SK-N-SH (cell line): ENCODE results near the gene C10orf143. TPM values are rescaled to one million over a fixed set of nuclear protein-coding genes. Genes with fewer than 3 reads are reported as not detected.

Experiments used
- CTCF ChIA-PET: fragments of 300-600, 350-600 bp; formaldehyde crosslinking; extraction: SDS; loops from one replicate; lab custom pipeline; 2021; lab: Yijun Ruan, JAX
- POLR2A ChIA-PET: fragments of 350-600 bp; sonication (Branson Sonifier 250); formaldehyde crosslinking; extraction: SDS; loops from one replicate; lab custom pipeline; 2020; ENCODE audit warnings: antibody characterized with exemption, inconsistent platforms; lab: Yijun Ruan, JAX
- DNase-seq: peaks from one replicate; pipeline ENCODE4 v3.0.0; 2012
- H2AFZ ChIP-seq: fragments of 200-600 bp; sonication (generic); 2 replicates; pipeline ENCODE4 v1.8.1; 2016; ENCODE audit warnings: antibody characterized with exemption, mild to moderate bottlenecking, low read depth
- H3F3A ChIP-seq: fragments of 200-600 bp; sonication (generic); replicated peaks from 2 replicates; pipeline ENCODE3; 2016; ENCODE audit warnings: antibody characterized with exemption, mild to moderate bottlenecking; ENCODE audit not compliant: insufficient read depth
- H3K27ac ChIP-seq, 2 experiments: fragments of 200-500 bp in 1 of 2; fragments of 200-600 bp in 1 of 2; sonication (Bioruptor generic) in 1 of 2; sonication (generic), shearing (Covaris generic) in 1 of 2; 2 replicates each; pipeline versions ENCODE4 v1.5.1 to v1.6.1; 2014 to 2016; ENCODE audit warnings: low read depth in 2 of 2, inconsistent platforms in 1 of 2, low read length in 1 of 2, mild to moderate bottlenecking in 1 of 2, mixed read lengths in 1 of 2
- H3K27me3 ChIP-seq: fragments of 200-600 bp; sonication (generic), shearing (Covaris generic); 2 replicates; pipeline ENCODE4 v1.6.1; 2016; ENCODE audit warnings: mixed run types; ENCODE audit not compliant: insufficient read depth
- H3K36me3 ChIP-seq, 2 experiments: fragments of 200-500 bp in 1 of 2; fragments of 200-600 bp in 1 of 2; sonication (Bioruptor generic) in 1 of 2; sonication (generic) in 1 of 2; replicated peaks in 1 of 2; 2 replicates each; pipeline versions ENCODE3 to v1.5.1; 2014 to 2016; ENCODE audit warnings: low read length in 1 of 2, mild to moderate bottlenecking in 1 of 2; ENCODE audit not compliant: insufficient read depth in 2 of 2, control insufficient read depth in 1 of 2
- H3K4me1 ChIP-seq, 2 experiments: fragments of 200-500 bp in 1 of 2; fragments of 200-600 bp in 1 of 2; sonication (Bioruptor generic) in 1 of 2; sonication (generic), shearing (Covaris generic) in 1 of 2; 2 replicates each; pipeline versions ENCODE4 v1.5.1 to v1.6.1; 2014 to 2016; ENCODE audit warnings: low read depth in 1 of 2, low read length in 1 of 2, mixed run types in 1 of 2; ENCODE audit not compliant: insufficient read depth in 2 of 2, control insufficient read depth in 1 of 2
- H3K4me2 ChIP-seq: fragments of 200-600 bp; sonication (generic), shearing (Covaris generic); 2 replicates; pipeline ENCODE4 v1.6.1; 2017; ENCODE audit warnings: mixed run types
- H3K4me3 ChIP-seq, 2 experiments: fragments of 200-500 bp in 1 of 2; fragments of 200-600 bp in 1 of 2; sonication (Bioruptor generic) in 1 of 2; sonication (generic), shearing (Covaris generic) in 1 of 2; 2 replicates each; pipeline versions ENCODE4 v1.5.1 to v1.8.1; 2014 to 2016; ENCODE audit warnings: low read depth in 2 of 2, inconsistent platforms in 1 of 2, low read length in 1 of 2, mild to moderate bottlenecking in 1 of 2, mixed read lengths in 1 of 2, moderate library complexity in 1 of 2
- H3K79me2 ChIP-seq: fragments of 200-600 bp; sonication (generic); 2 replicates; pipeline ENCODE4 v1.8.1; 2017; ENCODE audit warnings: mild to moderate bottlenecking; ENCODE audit not compliant: insufficient read depth
- H3K9ac ChIP-seq: fragments of 200-600 bp; sonication (generic); 2 replicates; pipeline ENCODE4 v1.6.1; 2017; ENCODE audit warnings: mixed run types
- H3K9me2 ChIP-seq: fragments of 200-600 bp; sonication (generic); 2 replicates; pipeline ENCODE4 v1.6.1; 2017; ENCODE audit warnings: mixed run types
- H3K9me3 ChIP-seq: fragments of 200-600 bp; sonication (generic); 2 replicates; pipeline ENCODE4 v1.6.1; 2017; ENCODE audit warnings: mixed run types, mild to moderate bottlenecking, moderate library complexity
- H4K20me1 ChIP-seq: fragments of 200-600 bp; sonication (generic); 2 replicates; pipeline ENCODE4 v1.6.1; 2017; ENCODE audit warnings: mild to moderate bottlenecking, mixed run types; ENCODE audit not compliant: insufficient read depth
- CHD2 ChIP-seq: fragments of 150-350 bp; IDR thresholded peaks from 2 replicates; pipeline ENCODE4 v1.6.1; 2018; ENCODE audit warnings: low read length; ENCODE audit not compliant: partially characterized antibody
- ELF1 ChIP-seq: IDR thresholded peaks from 2 replicates; pipeline ENCODE4 v1.4.0; 2012
- EZH2phosphoT487 ChIP-seq: fragments of 200-600 bp; sonication (generic); IDR thresholded peaks from 2 replicates; pipeline ENCODE4 v1.6.1; 2017; ENCODE audit warnings: low read depth, mixed run types, mild to moderate bottlenecking, antibody characterized with exemption, moderate library complexity, borderline replicate concordance
- JUND ChIP-seq: IDR thresholded peaks from 2 replicates; pipeline ENCODE4 v1.4.0; 2012
- MEF2A ChIP-seq: IDR thresholded peaks from 2 replicates; pipeline ENCODE4 v1.4.0; 2012; ENCODE audit warnings: low read depth, borderline replicate concordance
- MXI1 ChIP-seq: IDR thresholded peaks from 2 replicates; pipeline ENCODE4 v1.6.1; 2012; ENCODE audit warnings: mild to moderate bottlenecking, low read depth, low read length, improper control_type of control experiment
- RAD21 ChIP-seq: IDR thresholded peaks from 2 replicates; pipeline ENCODE4 v1.6.1; 2012; ENCODE audit warnings: mild to moderate bottlenecking, low read length
- RCOR1 ChIP-seq: fragments of 150-350 bp; IDR thresholded peaks from 2 replicates; pipeline ENCODE4 v1.6.1; 2017; ENCODE audit warnings: antibody characterized with exemption, low read length
- RFX5 ChIP-seq: IDR thresholded peaks from 2 replicates; pipeline ENCODE4 v1.6.1; 2012; ENCODE audit warnings: mild to moderate bottlenecking, improper control_type of control experiment, low read length
- RXRA ChIP-seq: IDR thresholded peaks from 2 replicates; pipeline ENCODE4 v1.4.0; 2012; ENCODE audit warnings: low read depth, mild to moderate bottlenecking, borderline replicate concordance
- SIN3A ChIP-seq: IDR thresholded peaks from 2 replicates; pipeline ENCODE4 v1.6.1; 2012; ENCODE audit warnings: low read depth, mild to moderate bottlenecking, low read length, moderate library complexity, borderline replicate concordance
- YY1 ChIP-seq: IDR thresholded peaks from 2 replicates; pipeline ENCODE4 v1.4.0; 2012; ENCODE audit warnings: low read depth, mild to moderate bottlenecking
- WGBS: methylation state at CpG from one replicate; pipeline ENCODE4 v1.1.6; 2017; ENCODE audit warnings: low lambda C conversion rate; 5-methylcytosine and 5-hydroxymethylcytosine counted together
- polyA plus RNA-seq, 3 experiments: library from polyadenylated mRNA; depleted of rRNA; stranded (reverse); fragments of >200 nt; gene quantifications; 2 replicates each; pipeline ENCODE4 v1.2.3, GENCODE V29; 2012
- TF ChIP-seq, protein P1 (sequence below): fragments of 150-350 bp; IDR thresholded peaks from 2 replicates; pipeline ENCODE4 v1.6.1; 2016; ENCODE audit warnings: mild to moderate bottlenecking, low read depth, low read length
- TF ChIP-seq, protein P2 (sequence below): fragments of 200-600 bp; sonication (generic); IDR thresholded peaks from 2 replicates; pipeline ENCODE4 v1.6.1; 2017; ENCODE audit warnings: antibody characterized with exemption, mild to moderate bottlenecking, moderate library complexity
- TF ChIP-seq, protein P3 (sequence below): IDR thresholded peaks from 2 replicates; pipeline ENCODE4 v1.4.0; 2012; ENCODE audit warnings: low read depth, borderline replicate concordance
- TF ChIP-seq, protein P4 (sequence below): IDR thresholded peaks from 2 replicates; pipeline ENCODE4; 2012
- TF ChIP-seq, protein P5 (sequence below): IDR thresholded peaks from 2 replicates; pipeline ENCODE4 v1.4.0; 2012; ENCODE audit warnings: low read depth

Gene C10orf143
- polyA plus RNA-seq, 1 of the 3 experiments (the other 2 are of a cell fraction) = 2.2 TPM

DNA sequence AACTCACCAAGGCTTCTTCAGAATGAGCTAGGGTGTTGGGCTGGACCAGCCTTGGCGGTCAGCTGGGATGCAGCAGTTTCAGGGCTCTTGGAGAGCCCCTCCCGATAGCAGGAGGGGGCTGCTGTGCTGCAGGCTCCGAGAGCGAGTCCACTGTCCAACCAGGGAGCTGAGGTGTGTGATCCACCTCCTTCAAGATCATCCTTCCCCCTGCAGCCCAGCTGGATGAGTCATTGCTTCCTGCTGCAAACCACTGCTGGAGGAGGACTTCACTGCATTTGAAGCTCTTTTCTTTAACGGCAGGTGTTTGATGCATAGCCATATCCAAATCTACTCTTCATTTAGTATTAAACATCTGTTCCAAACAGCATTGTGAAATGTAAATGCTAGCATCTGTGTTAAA lies 92.4 kb downstream of the C10orf143 start:
- Histone ChIP-seq H3K36me3 (no peaks in the 10 kb centered on the region), H3F3A (no peaks in the 10 kb centered on the region), H3K4me2 (no peak overlapping the region), H3K4me1 (no peaks in the 10 kb centered on the region), H3K9me2 (no peaks in the 10 kb centered on the region), H3K27me3 (no peaks in the 10 kb centered on the region), H3K9ac (no peak overlapping the region), H3K4me3 (no peak overlapping the region), H4K20me1 (no peaks in the 10 kb centered on the region), H3K27ac (no peak overlapping the region), H3K9me3 (no peaks in the 10 kb centered on the region), H2AFZ (no peak overlapping the region), H3K79me2 (no peaks in the 10 kb centered on the region)
- DNase-seq = no peak
- TF ChIP-seq, protein P1, sequence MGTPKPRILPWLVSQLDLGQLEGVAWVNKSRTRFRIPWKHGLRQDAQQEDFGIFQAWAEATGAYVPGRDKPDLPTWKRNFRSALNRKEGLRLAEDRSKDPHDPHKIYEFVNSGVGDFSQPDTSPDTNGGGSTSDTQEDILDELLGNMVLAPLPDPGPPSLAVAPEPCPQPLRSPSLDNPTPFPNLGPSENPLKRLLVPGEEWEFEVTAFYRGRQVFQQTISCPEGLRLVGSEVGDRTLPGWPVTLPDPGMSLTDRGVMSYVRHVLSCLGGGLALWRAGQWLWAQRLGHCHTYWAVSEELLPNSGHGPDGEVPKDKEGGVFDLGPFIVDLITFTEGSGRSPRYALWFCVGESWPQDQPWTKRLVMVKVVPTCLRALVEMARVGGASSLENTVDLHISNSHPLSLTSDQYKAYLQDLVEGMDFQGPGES = no peak
- no peak for TF ChIP-seq MXI1
- TF ChIP-seq ELF1 = no peak
- TF ChIP-seq RXRA = no peak
- 42% methylated on average over 2 of the region's 5 CpGs for WGBS
- ChIA-PET CTCF (no interaction called here), POLR2A (no interaction called here)

DNA sequence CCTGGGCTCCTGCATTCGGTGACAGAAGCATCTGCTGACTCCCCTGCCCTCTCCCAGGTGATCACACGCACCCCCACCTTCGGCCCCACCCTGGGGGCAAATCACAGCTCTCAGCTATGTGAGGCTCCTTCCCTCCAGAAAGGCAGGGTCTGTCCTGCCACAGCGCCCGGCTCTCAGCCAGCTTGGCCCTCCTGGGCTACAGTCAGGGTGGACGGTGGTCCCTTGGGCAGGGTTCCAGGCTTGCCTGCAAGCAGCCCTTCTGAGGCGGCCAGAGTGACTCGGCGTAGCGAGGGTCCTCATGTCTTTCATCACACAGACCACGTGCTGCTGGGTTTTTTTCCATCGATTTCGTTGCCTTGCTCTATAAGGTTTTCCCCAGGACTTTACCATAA lies 93.0 kb downstream of the C10orf143 start:
- Histone ChIP-seq H3K4me3 (no peak overlapping the region), H3K27me3 (no peaks in the 10 kb centered on the region), H3K4me1 (no peaks in the 10 kb centered on the region), H3K9ac (no peak overlapping the region), H3K4me2 (no peak overlapping the region), H3F3A (no peaks in the 10 kb centered on the region), H2AFZ (no peak overlapping the region), H4K20me1 (no peaks in the 10 kb centered on the region), H3K9me2 (no peaks in the 10 kb centered on the region), H3K79me2 (no peaks in the 10 kb centered on the region), H3K27ac (no peak overlapping the region), H3K36me3 (no peaks in the 10 kb centered on the region), H3K9me3 (no peaks in the 10 kb centered on the region)
- WGBS = 54% methylated on average over 12 of the region's 13 CpGs
- CTCF ChIA-PET = no interaction called here
- DNase-seq = no peak
- POLR2A ChIA-PET = no interaction called here
- TF ChIP-seq, protein P2, sequence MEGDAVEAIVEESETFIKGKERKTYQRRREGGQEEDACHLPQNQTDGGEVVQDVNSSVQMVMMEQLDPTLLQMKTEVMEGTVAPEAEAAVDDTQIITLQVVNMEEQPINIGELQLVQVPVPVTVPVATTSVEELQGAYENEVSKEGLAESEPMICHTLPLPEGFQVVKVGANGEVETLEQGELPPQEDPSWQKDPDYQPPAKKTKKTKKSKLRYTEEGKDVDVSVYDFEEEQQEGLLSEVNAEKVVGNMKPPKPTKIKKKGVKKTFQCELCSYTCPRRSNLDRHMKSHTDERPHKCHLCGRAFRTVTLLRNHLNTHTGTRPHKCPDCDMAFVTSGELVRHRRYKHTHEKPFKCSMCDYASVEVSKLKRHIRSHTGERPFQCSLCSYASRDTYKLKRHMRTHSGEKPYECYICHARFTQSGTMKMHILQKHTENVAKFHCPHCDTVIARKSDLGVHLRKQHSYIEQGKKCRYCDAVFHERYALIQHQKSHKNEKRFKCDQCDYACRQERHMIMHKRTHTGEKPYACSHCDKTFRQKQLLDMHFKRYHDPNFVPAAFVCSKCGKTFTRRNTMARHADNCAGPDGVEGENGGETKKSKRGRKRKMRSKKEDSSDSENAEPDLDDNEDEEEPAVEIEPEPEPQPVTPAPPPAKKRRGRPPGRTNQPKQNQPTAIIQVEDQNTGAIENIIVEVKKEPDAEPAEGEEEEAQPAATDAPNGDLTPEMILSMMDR = no peak
- no peak for TF ChIP-seq RAD21
- no peak for TF ChIP-seq RCOR1
- TF ChIP-seq RFX5 = no peak
- TF ChIP-seq EZH2phosphoT487 = no peak
- TF ChIP-seq RXRA = no peak
- TF ChIP-seq YY1 = no peak
- TF ChIP-seq, protein P1 = no peak
- TF ChIP-seq, protein P3, sequence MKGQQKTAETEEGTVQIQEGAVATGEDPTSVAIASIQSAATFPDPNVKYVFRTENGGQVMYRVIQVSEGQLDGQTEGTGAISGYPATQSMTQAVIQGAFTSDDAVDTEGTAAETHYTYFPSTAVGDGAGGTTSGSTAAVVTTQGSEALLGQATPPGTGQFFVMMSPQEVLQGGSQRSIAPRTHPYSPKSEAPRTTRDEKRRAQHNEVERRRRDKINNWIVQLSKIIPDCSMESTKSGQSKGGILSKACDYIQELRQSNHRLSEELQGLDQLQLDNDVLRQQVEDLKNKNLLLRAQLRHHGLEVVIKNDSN = no peak
- TF ChIP-seq MEF2A = no peak
- TF ChIP-seq, protein P4, sequence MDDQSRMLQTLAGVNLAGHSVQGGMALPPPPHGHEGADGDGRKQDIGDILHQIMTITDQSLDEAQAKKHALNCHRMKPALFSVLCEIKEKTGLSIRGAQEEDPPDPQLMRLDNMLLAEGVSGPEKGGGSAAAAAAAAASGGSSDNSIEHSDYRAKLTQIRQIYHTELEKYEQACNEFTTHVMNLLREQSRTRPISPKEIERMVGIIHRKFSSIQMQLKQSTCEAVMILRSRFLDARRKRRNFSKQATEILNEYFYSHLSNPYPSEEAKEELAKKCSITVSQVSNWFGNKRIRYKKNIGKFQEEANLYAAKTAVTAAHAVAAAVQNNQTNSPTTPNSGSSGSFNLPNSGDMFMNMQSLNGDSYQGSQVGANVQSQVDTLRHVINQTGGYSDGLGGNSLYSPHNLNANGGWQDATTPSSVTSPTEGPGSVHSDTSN = no peak
- no peak for TF ChIP-seq SIN3A
- no peak for TF ChIP-seq JUND
- TF ChIP-seq, protein P5, sequence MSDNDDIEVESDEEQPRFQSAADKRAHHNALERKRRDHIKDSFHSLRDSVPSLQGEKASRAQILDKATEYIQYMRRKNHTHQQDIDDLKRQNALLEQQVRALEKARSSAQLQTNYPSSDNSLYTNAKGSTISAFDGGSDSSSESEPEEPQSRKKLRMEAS = no peak
- no peak for TF ChIP-seq CHD2
